HG03575 (cell line): ENCODE data around the gene PGPEP1.
"Not testable (repeated sequence)": the region's sequence is repeated elsewhere in the genome, so short reads cannot be mapped to it uniquely, and the experiment has no call there.

ENCODE experiments used
- ATAC-seq: cut with Tn5 transposase; IDR thresholded peaks from one replicate; pipeline ENCODE4 v1.9.1; 2021; ENCODE audit not compliant: unreplicated experiment, insufficient number of reproducible peaks, low FRiP score; ENCODE audit errors: extremely low read depth

PGPEP1 gene

GRCh38 chr19:18405754-18406153 lies 65.4 kb downstream of the PGPEP1 start:
- ATAC-seq = not testable (repeated sequence)

GRCh38 chr19:18406749-18407148 lies 66.4 kb downstream of the PGPEP1 start:
- no peak for ATAC-seq

GRCh38 chr19:18408053-18408476 lies 67.7 kb downstream of the PGPEP1 start:
- no peak for ATAC-seq

GRCh38 chr19:18412610-18413239 lies 72.3 kb downstream of the PGPEP1 start:
- no peak for ATAC-seq

- no peak for ATAC-seq
Observed at GRCh38 chr19:18414504-18415177, 74.2 kb downstream of the PGPEP1 start.

GRCh38 chr19:18415178-18415867 lies 74.9 kb downstream of the PGPEP1 start:
- no peak for ATAC-seq

GRCh38 chr19:18416778-18417249 lies 76.4 kb downstream of the PGPEP1 start:
- ATAC-seq = no peak

GRCh38 chr19:18417250-18418028 lies 77.0 kb downstream of the PGPEP1 start:
- no peak for ATAC-seq

GRCh38 chr19:18418029-18418482 lies 77.7 kb downstream of the PGPEP1 start:
- ATAC-seq = no peak

GRCh38 chr19:18418483-18419194 lies 78.2 kb downstream of the PGPEP1 start:
- ATAC-seq = no peak

- no peak for ATAC-seq
Observed at GRCh38 chr19:18419195-18419698, 78.8 kb downstream of the PGPEP1 start, which contains the start of gene SSBP4. Gene SSBP4 (plus strand): TSS chr19:18419398. CDS start chr19:18419649, 251 bp downstream.
